HG03103 (cell line): ENCODE data around the gene RPN1.

Experiments
- ATAC-seq: cut with Tn5 transposase; IDR thresholded peaks from one replicate; pipeline ENCODE4 v1.9.1; 2021; ENCODE audit warnings: low read depth; ENCODE audit not compliant: unreplicated experiment

The RPN1 gene

DNA sequence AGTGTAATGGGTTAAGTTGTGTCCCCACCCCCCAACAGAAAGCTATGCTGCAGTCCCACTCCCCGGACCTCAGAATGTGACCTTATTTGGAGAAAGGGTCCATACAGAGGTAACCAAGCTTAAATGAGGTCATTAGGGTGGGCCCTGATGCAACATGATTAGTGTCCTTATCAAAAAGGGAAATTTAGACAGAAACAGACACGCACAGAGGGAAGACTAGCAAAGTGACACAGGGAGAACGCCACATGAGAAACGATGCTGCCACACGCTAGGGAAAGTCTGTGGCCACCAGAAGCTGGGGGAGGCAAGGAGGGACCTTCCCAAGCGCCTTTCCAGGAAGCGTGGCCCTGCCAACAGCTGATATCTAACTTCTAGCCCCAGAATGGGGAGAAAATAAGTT is 65.4 kb downstream of the RPN1 start:
- no peak for ATAC-seq

GRCh38 chr3:128584412-128585020 is 66.1 kb downstream of the RPN1 start:
- ATAC-seq: no peak

DNA sequence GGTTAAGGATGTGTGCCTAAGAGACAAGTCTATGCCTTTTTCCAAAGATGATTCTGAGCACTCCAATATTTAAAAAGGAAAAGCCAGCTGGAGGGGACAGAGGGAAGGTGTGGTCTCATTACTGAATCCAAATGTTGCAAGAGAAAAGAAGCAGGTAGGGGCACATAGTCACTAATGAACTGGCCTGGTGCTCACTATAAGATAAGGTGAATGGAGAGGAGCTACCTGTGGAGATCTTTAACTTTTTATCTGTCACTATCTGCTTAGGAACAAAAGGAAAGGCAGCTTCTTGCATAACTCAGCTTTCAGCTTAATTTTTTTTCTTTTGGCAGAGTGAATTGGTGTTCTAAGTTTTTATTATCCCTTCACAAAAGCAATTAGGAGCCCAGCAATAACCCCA is 69.1 kb downstream of the RPN1 start:
- ATAC-seq: no peak

- no peak for ATAC-seq
Measured at GRCh38 chr3:128579927-128580326, 70.7 kb downstream of the RPN1 start.

- no peak for ATAC-seq
Measured at GRCh38 chr3:128578346-128578745, 72.3 kb downstream of the RPN1 start.

DNA sequence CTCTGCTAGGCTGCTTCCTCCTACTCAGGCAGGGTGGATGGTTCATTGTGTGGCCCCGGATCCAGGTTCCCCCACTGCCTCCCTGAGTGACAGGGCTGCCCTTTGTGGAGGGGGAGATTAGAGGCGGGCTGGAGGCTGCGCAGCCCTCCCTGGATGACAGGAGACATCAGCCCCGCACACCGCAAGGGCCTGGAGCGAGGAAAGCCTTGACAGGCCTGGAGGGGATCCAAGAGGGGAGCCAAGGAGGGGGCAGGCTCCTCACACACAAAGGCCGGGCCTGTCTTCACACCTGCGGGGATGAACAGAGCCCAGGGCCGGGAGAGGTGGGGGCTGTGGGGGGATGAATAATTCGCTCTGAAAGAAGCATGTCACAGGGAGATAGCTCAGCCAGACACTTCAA is 72.9 kb downstream of the RPN1 start:
- ATAC-seq: no peak

GRCh38 chr3:128576290-128576689 is 74.3 kb downstream of the RPN1 start:
- no peak for ATAC-seq

GRCh38 chr3:128575777-128576176 is 74.8 kb downstream of the RPN1 start:
- no peak for ATAC-seq

DNA sequence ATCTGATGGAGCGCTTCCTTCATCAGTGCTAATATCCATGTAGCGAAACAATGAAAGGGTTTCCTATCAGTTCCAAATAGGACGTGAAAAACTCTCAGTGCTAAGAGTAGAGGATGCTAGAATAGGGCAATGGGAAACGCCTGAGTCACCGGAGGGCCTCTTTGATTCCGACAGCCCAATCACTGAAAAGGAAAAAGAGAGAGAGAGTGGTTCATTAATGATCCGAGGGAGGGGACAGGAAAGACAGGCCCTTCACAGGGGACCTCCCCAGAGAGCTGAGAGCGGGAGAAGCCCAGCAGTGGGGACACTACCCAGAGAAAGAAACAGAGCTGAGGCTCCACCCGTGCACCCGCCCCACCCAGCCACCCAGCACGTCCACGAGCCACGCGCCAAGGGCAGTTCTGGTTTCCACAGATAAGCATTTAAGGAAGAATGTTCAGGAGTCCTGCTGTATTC is 76.9 kb downstream of the RPN1 start:
- ATAC-seq: no peak

- ATAC-seq: no peak
Measured at GRCh38 chr3:128573160-128573559, 77.5 kb downstream of the RPN1 start.

DNA sequence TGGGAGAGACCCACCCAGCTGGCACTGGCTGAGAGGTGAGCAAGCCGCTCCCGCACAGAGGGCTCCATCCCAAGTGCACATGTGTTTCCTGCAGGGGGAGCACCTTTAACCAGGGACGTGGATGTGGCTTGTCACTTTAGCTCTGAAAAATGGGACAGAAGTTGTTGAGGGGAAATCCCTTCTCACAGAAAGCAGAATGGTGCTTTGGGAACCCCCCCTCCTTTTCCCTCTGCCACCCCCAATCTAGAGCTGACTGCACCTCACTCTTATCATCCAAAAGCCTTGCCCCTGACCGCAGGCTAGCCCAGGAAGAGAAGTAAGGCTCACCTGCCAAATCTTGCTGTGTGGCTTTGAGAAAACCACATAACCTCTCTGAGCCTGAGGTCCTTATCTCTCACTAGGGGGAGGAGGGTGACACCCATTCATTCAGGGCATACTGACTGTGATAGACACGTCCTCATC is 77.9 kb downstream of the RPN1 start:
- ATAC-seq: no peak

- no peak for ATAC-seq
Measured at GRCh38 chr3:128572013-128572412, 78.6 kb downstream of the RPN1 start.
